Endometrium (tissue), 2 donors: Measurements from ENCODE around the gene RPAP2.
"Not testable (repeated sequence)": the region's sequence is repeated elsewhere in the genome, so short reads cannot be mapped to it uniquely, and the experiment has no call there.

ENCODE experiments used
- FAIRE-seq: peaks from 2 replicates; lab custom pipeline; 2012; peaks lifted over from hg19 to GRCh38; lab: Jason Lieb, UNC
- donor health status: control.
- donor health status: control.

RPAP2 gene

GRCh38 chr1:92323473-92324453, 24.9 kb downstream of the RPAP2 start:
- no peak for FAIRE-seq

- no peak for FAIRE-seq
Observed at GRCh38 chr1:92324784-92325183, 25.9 kb downstream of the RPAP2 start.

- FAIRE-seq: no peak
Observed at GRCh38 chr1:92326681-92327080, 27.8 kb downstream of the RPAP2 start.

GRCh38 chr1:92327794-92328193, 28.9 kb downstream of the RPAP2 start:
- no peak for FAIRE-seq

DNA sequence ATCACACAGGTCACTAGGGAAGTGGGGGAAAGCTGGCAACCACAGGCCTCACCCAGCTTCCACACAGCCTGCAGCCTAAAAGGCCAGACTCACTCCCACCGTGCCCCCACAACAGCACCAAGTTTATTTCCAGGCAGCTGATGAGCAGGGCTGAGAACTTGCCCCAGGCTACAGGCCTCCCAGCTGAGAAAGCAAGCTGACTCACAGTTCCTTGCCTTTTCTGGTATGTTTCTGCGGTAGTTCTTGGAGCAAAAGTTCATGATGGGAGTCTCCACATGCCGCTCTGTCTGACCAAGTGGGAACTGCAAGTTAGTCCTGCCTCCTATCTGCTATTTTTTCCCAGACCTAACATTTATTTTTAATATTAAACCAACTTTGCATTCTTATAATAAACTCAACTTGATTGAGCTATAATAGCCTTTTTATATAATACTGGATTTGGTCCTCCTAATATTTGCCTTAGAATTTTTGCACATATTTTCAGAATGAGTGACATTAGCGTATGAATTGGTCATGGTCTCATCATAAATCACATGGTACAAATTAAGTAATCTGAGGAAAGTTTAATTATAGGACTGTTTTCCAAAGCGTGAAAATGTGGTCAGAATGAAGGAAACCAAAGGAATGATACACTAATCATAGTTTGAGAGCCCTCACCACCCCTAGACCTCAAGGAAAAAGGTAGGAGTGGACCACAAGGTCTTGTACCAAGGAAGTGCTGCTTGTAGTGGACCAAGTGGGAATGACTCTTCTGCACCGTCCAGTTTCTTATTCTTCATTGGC, 30.7 kb downstream of the RPAP2 start:
- FAIRE-seq: no peak

GRCh38 chr1:92333668-92334067, 34.8 kb downstream of the RPAP2 start:
- FAIRE-seq: no peak

DNA sequence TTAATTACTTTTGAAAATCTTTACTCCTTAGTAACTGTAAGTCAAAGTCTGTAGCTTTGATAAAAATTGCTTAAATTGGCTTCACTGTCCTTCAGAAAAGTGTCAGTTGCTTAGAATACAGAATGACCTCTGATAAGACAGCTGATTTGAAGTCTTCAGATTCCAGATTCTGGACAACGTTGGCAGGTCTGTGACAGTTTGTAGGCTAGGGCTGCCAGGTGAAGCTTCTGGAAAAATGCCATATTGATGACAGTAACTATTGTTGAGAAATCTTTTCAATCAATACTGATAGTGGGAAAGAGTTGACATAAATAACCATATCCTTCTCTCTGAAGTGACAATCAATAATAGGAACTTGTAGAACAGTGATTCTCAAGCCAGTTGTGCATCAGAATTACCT, 41.3 kb downstream of the RPAP2 start:
- FAIRE-seq: no peak

GRCh38 chr1:92342401-92342800, 43.5 kb downstream of the RPAP2 start:
- no peak for FAIRE-seq

DNA sequence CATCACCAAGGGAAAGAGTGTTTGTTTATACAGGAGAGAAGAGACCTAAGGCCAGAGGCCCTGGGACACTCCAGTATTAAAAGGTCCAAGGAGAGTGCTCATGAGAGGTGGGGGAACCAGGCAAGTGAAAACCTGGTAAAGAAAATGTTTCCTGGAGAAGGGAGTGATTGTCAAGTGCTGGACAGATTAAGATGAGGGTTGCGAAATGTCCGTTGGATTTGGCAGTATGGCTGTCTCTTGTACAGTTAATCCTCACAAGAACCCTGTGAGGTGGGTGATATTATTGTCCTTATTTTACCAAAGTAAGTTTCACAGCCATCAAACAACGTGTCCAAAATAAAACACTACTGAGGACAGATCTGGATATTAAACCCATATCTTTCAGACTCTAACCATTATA, 44.2 kb downstream of the RPAP2 start:
- FAIRE-seq: no peak

GRCh38 chr1:92346866-92347640, 48.2 kb downstream of the RPAP2 start:
- no peak for FAIRE-seq

GRCh38 chr1:92352856-92353255, 54.0 kb downstream of the RPAP2 start:
- FAIRE-seq: no peak

DNA sequence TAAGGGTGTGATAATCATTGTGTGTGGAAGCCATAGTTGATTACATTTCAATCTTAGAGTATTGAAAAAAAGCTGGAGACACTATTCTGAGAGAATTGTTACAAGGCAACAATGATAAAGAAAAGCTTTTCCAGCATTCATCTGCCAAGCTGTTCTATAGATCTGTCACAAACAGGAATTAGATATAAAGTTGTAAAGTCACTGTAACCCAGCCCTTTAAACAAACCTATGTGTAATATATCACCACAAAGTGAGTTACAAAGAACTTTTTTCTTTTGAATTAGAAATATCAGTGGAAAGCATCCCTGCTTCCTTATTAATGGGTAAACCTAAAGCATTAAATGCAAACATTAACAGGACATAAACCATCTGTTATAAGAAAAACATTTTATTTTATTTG, 55.4 kb downstream of the RPAP2 start:
- FAIRE-seq: no peak

GRCh38 chr1:92356956-92357355, 58.1 kb downstream of the RPAP2 start:
- FAIRE-seq: no peak

- FAIRE-seq: not testable (repeated sequence)
Observed at GRCh38 chr1:92359382-92359781, 60.5 kb downstream of the RPAP2 start.

GRCh38 chr1:92359986-92360385, 61.1 kb downstream of the RPAP2 start:
- no peak for FAIRE-seq

DNA sequence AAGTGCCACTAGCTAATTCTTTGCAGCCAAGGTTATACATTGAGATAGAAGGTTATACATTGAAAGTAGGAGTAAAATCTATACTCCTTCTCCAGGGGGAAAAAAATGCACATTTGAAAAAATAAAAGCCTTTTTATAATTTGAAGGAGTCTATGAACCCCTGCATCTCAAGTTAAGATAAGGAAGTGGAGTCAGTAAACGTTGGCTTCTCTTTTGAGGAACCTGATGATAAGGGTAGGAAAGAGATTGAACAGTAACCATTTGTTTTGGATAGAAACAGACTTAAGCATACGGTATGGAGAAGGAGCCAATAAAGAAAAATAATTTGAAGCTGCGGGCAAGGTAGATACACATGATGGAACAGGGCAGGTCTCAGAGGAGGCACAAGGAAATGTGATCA, 64.1 kb downstream of the RPAP2 start:
- no peak for FAIRE-seq

- no peak for FAIRE-seq
Observed at GRCh38 chr1:92363401-92363800, 64.5 kb downstream of the RPAP2 start.

DNA sequence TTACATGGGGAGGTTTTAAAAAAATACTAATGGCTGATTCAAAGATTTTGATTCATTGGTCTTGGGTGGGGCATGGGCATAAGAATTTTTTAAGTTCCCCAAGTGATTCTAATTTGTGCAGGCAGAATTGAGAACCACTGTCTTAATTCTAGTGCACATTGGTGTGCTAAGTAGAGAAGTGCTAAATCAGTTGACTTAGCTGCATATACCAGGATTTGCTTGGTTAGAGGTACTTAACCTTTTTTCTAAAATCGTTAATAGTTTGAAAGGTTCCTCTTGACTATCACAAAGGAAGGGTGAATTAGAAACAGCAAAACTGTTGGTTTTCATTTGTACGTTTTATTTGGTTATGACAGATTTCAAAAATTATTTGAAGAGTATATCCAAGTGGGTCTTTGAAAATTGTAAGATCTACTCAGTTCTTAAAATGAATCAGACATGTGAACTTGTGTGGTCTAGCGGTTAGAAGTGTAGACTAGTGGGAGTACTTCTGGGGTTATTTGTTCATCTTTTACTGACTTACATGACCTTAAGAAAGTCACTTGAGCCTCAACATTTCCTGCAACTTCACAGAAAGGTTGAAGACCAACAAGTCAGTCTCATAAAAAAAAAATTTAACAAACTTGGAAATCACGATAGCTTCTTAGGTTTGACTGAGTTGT, 66.7 kb downstream of the RPAP2 start:
- no peak for FAIRE-seq

- no peak for FAIRE-seq
Observed at GRCh38 chr1:92366040-92366395, 67.2 kb downstream of the RPAP2 start.

DNA sequence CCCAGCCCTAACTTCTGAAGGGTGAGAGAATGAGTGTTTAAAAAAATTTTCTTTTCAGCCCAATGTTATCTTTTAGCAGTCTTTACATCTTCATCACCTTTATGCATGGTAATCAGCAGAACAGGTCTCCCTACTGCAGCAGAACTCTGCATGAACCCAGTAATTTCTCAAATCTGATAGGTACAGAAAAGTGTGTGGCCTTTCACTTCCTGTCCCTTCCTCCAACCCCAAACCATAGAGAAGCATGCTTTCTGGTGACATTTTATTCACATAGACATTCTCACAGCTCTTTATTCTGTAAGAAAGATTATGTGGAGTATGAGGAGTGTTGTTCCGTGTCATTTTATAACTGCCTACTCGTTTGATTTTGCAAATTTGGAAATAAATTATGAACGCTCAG, 68.6 kb downstream of the RPAP2 start:
- no peak for FAIRE-seq

GRCh38 chr1:92372164-92372563, 73.3 kb downstream of the RPAP2 start:
- no peak for FAIRE-seq

DNA sequence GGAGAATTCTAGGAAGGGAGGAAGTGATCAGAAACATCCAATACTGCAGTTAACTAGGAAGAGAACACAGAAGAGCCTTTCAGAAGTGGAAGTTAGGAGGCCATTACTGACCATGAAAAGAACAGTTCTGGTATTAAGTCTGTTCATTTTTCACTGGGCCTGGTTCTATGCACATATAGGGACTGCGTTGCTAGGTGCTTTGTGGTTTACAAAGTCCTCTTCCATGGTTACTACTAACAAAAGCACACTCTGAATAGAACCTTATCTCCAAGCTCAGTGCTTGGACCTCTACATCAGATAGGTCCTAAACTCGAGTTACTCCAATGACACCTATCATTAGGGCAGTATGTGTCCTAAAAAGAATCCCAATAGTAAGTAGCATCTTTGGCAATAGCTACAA, 75.4 kb downstream of the RPAP2 start:
- FAIRE-seq: no peak
